Hypothalamus (tissue), 51 donors: ENCODE data around the gene SH2D1A.

Source experiments
- DNase-seq, 51 donors: peaks; one replicate each; lab custom pipeline; 2025; lab: John Stamatoyannopoulos, UW

SH2D1A gene

DNA sequence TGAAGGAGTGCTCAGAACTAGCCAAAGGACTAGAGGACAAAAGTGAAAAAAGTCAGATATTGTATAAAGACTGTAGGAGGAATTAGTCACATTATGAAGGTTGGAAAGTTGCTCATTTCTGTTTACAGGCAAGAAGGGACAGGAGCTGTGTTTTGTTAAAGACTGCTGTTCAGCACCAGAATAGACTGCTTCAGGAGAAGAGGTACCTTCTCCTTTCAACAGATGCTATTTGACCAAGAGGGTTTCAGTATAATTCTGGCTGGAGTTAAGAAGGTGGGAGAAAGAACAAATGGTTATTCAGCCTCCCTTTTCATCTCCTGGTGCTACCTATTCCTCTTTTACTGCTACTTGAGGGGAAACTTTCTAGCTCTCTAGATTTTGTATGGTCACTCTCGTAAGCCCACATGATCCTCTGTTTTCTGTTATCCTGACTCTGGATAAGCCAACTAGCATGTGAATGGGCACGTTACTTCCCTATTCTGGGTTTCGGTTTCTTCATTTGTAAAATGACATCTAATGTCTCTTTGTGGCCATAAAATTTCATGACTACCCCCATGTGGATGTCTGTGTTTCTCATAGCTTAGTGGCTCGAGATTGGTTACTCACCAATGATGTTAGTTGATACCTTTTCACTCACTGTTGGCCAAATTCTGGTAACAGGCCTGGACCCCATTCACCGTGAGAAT lies 68.9 kb downstream of the SH2D1A start:
- DNase-seq = no peak

DNA sequence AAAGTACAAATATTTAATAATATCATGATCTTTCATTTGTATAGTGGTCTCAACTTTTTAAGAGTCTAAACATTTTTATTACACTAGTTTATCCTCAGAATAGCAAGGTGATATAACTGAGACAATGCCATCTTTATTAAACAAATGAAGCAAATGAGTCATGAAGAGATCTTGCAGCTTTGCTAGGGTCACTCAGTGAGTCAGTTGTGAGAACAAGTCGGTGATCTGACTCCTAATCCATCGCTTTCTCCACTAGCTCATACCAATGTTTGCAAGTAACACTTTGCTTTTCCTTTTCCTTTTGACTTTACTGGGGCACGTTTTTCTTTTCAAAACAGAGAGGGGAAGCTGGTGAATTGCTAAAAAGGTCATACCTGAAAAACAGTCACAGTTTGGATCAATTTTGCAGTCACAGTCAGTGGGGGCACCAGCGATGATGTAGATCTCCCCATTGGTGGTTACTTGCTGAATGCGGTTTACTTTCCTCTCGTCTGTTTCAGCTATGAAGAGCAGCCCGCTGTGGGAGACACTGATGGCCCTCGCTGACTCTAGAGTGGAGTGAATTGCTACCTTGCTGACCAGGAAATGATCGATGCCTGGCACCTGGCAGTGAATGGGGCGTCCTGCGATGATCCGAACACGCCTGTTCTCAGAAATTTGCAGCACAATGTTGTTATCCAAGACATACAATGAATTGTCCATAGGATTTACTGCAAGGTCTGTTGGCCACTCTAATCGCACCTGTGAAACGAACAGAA lies 75.7 kb downstream of the SH2D1A start:
- DNase-seq = no peak
